Parathyroid adenoma (tissue), 2 donors: ENCODE results near the gene ARID4B.
"Not testable (repeated sequence)": the region's sequence is repeated elsewhere in the genome, so short reads cannot be mapped to it uniquely, and the experiment has no call there.

Source experiments
- H2AFZ ChIP-seq: fragments of 300-600 bp; sonication (generic); one replicate; pipeline ENCODE4 v1.7.0; 2017; ENCODE audit warnings: antibody characterized with exemption, mild to moderate bottlenecking
- H3K27ac ChIP-seq: fragments of 300-600 bp; sonication (generic); one replicate; pipeline ENCODE4 v1.7.0; 2017
- H3K27me3 ChIP-seq: fragments of 300-600 bp; sonication (generic); one replicate; pipeline ENCODE4 v1.7.0; 2017; ENCODE audit warnings: low read length; ENCODE audit not compliant: control insufficient read depth, insufficient read depth
- H3K36me3 ChIP-seq: fragments of 300-600 bp; sonication (generic); one replicate; pipeline ENCODE4 v1.7.0; 2017; ENCODE audit warnings: low read length; ENCODE audit not compliant: control insufficient read depth, insufficient read depth
- H3K4me1 ChIP-seq: fragments of 300-600 bp; sonication (generic); one replicate; pipeline ENCODE4 v1.7.0; 2017; ENCODE audit warnings: control low read depth
- H3K4me2 ChIP-seq: fragments of 300-600 bp; sonication (generic); one replicate; pipeline ENCODE4 v1.7.0; 2017; ENCODE audit warnings: low read length
- H3K4me3 ChIP-seq: fragments of 300-600 bp; sonication (generic); one replicate; pipeline ENCODE4 v1.7.0; 2017; ENCODE audit warnings: low read depth, low read length
- H3K79me2 ChIP-seq: fragments of 300-600 bp; sonication (generic); one replicate; pipeline ENCODE4 v1.7.0; 2017; ENCODE audit warnings: control low read depth
- H3K9ac ChIP-seq: fragments of 300-600 bp; sonication (generic); one replicate; pipeline ENCODE4 v1.7.0; 2017; ENCODE audit warnings: mild to moderate bottlenecking
- H3K9me3 ChIP-seq: fragments of 300-600 bp; sonication (generic); one replicate; pipeline ENCODE4 v1.7.0; 2017; ENCODE audit warnings: low read length; ENCODE audit not compliant: control insufficient read depth
- TF ChIP-seq, protein P1 (sequence below): fragments of 300-600 bp; sonication (generic); IDR thresholded peaks from one replicate; pipeline ENCODE4 v1.7.0; 2017; ENCODE audit warnings: antibody characterized with exemption, mild to moderate bottlenecking
- donor health status: primary hyperparathyroidism.

Gene ARID4B

GRCh38 chr1:235206533-235207208 lies 121.3 kb downstream of the ARID4B start:
- Histone ChIP-seq H3K27me3 (no peaks in the 10 kb centered on the region), H2AFZ (no peak overlapping the region), H3K9me3 (no peaks in the 10 kb centered on the region), H3K9ac (no peak overlapping the region), H3K36me3 (no peaks in the 10 kb centered on the region), H3K4me3 (no peak overlapping the region), H3K4me1 (no peaks in the 10 kb centered on the region), H3K79me2 (no peaks in the 10 kb centered on the region), H3K4me2 (no peak overlapping the region), H3K27ac (no peak overlapping the region)
- TF ChIP-seq, protein P1, sequence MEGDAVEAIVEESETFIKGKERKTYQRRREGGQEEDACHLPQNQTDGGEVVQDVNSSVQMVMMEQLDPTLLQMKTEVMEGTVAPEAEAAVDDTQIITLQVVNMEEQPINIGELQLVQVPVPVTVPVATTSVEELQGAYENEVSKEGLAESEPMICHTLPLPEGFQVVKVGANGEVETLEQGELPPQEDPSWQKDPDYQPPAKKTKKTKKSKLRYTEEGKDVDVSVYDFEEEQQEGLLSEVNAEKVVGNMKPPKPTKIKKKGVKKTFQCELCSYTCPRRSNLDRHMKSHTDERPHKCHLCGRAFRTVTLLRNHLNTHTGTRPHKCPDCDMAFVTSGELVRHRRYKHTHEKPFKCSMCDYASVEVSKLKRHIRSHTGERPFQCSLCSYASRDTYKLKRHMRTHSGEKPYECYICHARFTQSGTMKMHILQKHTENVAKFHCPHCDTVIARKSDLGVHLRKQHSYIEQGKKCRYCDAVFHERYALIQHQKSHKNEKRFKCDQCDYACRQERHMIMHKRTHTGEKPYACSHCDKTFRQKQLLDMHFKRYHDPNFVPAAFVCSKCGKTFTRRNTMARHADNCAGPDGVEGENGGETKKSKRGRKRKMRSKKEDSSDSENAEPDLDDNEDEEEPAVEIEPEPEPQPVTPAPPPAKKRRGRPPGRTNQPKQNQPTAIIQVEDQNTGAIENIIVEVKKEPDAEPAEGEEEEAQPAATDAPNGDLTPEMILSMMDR = no peak

DNA sequence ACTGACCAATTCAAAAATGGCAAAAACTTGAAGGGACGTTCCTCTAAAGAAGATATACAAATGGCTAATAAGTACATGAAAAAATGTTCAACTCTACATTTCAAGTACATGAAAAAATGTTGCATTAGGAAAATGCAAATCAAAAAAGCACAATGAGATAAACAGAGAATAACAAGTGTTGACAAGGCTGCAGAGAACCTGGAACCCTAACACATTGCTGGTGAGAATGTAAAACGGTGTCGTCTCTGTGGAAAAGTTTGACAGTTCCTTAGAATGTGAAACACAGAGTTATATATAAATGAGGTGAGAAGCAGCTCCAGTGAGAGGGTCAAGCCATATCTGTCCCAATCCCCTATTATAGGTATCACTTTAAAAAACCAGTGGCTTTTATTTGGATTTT lies 122.3 kb downstream of the ARID4B start:
- Histone ChIP-seq H3K79me2 (no peaks in the 10 kb centered on the region), H3K9me3 (no peaks in the 10 kb centered on the region), H3K4me1 (no peaks in the 10 kb centered on the region), H3K27me3 (no peaks in the 10 kb centered on the region), H3K36me3 (no peaks in the 10 kb centered on the region), H3K9ac (no peak overlapping the region), H3K27ac (no peak overlapping the region), H2AFZ (no peak overlapping the region), H3K4me3 (no peak overlapping the region), H3K4me2 (no peak overlapping the region)
- TF ChIP-seq, protein P1 = no peak

- Histone ChIP-seq H3K9ac (no peak overlapping the region), H3K36me3 (no peaks in the 10 kb centered on the region), H3K27ac (no peak overlapping the region), H3K79me2 (no peaks in the 10 kb centered on the region), H3K4me3 (no peak overlapping the region), H2AFZ (no peak overlapping the region), H3K4me1 (no peaks in the 10 kb centered on the region), H3K4me2 (no peak overlapping the region), H3K27me3 (no peaks in the 10 kb centered on the region), H3K9me3 (no peaks in the 10 kb centered on the region)
- TF ChIP-seq, protein P1 = no peak
These were observed 124.6 kb downstream of the ARID4B start for GRCh38 chr1:235203428-235203827.

GRCh38 chr1:235202447-235202846 lies 125.5 kb downstream of the ARID4B start:
- not testable (repeated sequence) for H3K9ac ChIP-seq, H3K4me2 ChIP-seq, H3K9me3 ChIP-seq

GRCh38 chr1:235199441-235199840 lies 128.5 kb downstream of the ARID4B start:
- no peak overlapping the region for H3K27ac ChIP-seq
- no peak overlapping the region for H3K9ac ChIP-seq

More at GRCh38 chr1:235202447-235202846, 125.5 kb downstream of the ARID4B start:
- not testable (repeated sequence) for H3K27ac ChIP-seq, H3K79me2 ChIP-seq, H3K4me3 ChIP-seq, H2AFZ ChIP-seq, H3K27me3 ChIP-seq, H3K36me3 ChIP-seq, H3K4me1 ChIP-seq

More at GRCh38 chr1:235199441-235199840, 128.5 kb downstream of the ARID4B start:
- Histone ChIP-seq H3K27me3 (no peaks in the 10 kb centered on the region), H3K4me1 (no peaks in the 10 kb centered on the region), H3K9me3 (no peaks in the 10 kb centered on the region), H3K4me2 (no peak overlapping the region), H3K4me3 (no peak overlapping the region), H2AFZ (no peak overlapping the region), H3K36me3 (no peaks in the 10 kb centered on the region), H3K79me2 (no peaks in the 10 kb centered on the region)
- TF ChIP-seq, protein P1 = no peak
